Stimulated activated CD8-positive, alpha-beta memory T cell treated with anti-CD3 and anti-CD28 coated beads, Interleukin-2, amount 100 ng/mL, for 1 hour (primary cell): ENCODE results near the gene GH1.
"Not testable (repeated sequence)": the region's sequence is repeated elsewhere in the genome, so short reads cannot be mapped to it uniquely, and the experiment has no call there.

Source experiments
- DNase-seq, 2 donors: peaks; one replicate each; pipeline ENCODE4 v3.0.0-alpha.2; 2020; ENCODE audit warnings: low read depth in 2 of 2

Gene GH1

GRCh38 chr17:63926164-63926563 is 7.5 kb upstream of the GH1 start:
- DNase-seq: no peak

- DNase-seq: no peak
Observed at GRCh38 chr17:63925615-63926014, 7.0 kb upstream of the GH1 start.

- not testable (repeated sequence) for DNase-seq
Observed at GRCh38 chr17:63922402-63922801, 3.8 kb upstream of the GH1 start.

GRCh38 chr17:63920779-63921178 is 2.1 kb upstream of the GH1 start:
- not testable (repeated sequence) for DNase-seq

GRCh38 chr17:63920050-63920449 is 1.4 kb upstream of the GH1 start:
- not testable (repeated sequence) for DNase-seq

GRCh38 chr17:63919311-63919723 is 678 bp upstream of the GH1 start:
- DNase-seq: peak; percentile 38 to 45

- no peak for DNase-seq
Observed at GRCh38 chr17:63918305-63918704, 334 bp downstream of the GH1 start.

DNA sequence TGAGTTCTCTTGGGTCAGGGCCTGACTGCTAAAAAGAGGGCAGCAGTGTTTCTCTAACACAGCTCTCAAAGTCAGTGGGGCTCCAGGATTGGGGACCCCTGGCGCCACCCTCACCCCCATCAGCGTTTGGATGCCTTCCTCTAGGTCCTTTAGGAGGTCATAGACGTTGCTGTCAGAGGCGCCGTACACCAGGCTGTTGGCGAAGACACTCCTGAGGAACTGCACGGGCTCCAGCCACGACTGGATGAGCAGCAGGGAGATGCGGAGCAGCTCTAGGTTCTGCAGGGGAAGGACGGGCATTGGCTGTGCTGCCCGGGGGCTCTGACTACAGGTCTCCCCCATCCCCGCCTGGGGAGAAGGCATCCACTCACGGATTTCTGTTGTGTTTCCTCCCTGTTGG is 993 bp downstream of the GH1 start:
- no peak for DNase-seq

GRCh38 chr17:63917206-63917605 is 1.4 kb downstream of the GH1 start:
- DNase-seq: not testable (repeated sequence)

DNA sequence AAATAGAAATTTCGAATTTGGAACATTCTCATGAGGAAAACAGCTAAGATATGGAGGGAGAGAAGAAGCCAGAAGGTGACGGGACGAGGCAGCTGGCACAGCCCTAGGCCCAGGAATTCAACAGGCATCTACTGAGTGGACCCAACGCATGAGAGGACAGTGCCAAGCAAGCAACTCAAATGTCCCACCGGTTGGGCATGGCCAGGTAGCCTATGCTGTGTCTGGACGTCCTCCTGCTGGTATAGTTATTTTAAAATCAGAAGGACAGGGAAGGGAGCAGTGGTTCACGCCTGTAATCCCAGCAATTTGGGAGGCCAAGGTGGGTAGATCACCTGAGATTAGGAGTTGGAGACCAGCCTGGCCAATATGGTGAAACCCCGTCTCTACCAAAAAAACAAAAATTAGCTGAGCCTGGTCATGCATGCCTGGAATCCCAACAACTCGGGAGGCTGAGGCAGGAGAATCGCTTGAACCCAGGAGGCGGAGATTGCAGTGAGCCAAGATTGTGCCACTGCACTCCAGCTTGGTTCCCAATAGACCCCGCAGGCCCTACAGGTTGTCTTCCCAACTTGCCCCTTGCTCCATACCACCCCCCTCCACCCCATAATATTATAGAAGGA is 2.0 kb downstream of the GH1 start:
- no peak for DNase-seq

- not testable (repeated sequence) for DNase-seq
Observed at GRCh38 chr17:63915753-63916152, 2.9 kb downstream of the GH1 start.

GRCh38 chr17:63914471-63914870 is 4.2 kb downstream of the GH1 start:
- DNase-seq: no peak

DNA sequence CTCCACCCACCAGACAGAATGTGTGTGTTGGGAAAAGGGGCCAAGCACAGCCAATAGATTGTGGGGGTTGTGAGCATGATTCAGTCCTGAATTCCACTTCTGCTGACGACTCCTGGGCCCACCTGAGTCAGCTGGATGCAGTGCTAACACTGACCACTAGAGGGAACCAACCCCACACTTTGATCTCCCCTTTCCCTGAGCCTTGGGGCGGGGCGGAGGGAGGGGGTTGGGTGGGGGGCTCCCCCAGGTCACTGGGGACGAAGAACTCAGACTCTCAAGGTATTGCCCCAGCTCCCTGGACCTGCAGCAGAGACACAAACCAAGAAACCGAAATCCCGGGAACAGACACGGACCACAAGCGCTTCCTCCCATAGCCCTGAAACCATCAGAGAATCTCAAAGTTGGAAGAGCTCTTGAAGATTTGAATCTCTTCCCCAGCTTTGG is 7.0 kb downstream of the GH1 start:
- DNase-seq: peak; percentile 36 to 51

DNA sequence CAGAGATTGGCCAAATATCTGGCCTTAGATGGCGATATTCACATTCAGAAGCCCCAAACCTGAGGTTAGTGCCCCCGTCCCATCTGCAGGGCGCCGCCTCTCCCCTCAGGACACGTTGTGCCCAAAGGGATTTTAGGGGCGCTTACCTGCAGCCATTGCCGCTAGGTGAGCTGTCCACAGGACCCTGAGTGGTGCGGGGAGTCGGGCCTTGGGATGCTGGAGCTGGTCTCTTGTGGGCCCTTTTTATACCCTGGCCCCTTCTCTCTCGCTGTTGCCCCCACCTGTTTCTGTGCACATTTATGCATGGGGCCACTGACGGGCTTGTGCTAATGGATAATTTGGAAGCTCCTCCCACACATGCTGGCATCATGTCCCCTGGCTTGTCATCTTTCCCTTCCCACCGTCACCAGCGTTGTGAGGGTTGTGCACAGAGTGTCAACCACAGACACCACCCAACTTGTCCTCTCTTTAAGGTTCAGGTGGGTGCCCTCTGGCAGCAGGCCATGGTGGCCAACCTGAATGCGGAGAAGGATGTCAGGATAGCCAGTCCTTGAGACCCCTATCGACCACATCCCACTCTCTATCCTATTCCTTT is 7.5 kb downstream of the GH1 start, which contains the start of gene CSHL1:
CSHL1 (minus strand) TSS at position 218 of the 595 bp plus-strand sequence; CDS start at position 156, 62 bp downstream.
- no peak for DNase-seq

- no peak for DNase-seq
Observed at GRCh38 chr17:63910096-63910495, 8.5 kb downstream of the GH1 start.

DNA sequence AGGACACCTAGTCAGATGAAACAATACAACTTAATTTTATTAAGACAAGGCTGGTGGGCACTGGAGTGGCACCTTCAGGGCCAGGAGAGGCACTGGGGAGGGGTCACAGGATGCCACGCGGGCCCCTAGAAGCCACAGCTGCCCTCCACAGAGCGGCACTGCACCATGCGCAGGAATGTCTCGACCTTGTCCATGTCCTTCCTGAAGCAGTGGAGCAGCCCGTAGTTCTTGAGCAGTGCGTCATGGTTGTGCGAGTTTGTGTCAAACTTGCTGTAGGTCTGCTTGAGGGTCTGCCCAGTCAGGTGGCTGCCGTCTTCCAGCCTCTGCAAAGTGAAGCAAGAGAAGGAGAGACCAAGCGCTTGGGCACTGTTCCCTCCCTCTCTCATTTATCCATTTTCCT is 9.1 kb downstream of the GH1 start:
- DNase-seq: not testable (repeated sequence)

DNA sequence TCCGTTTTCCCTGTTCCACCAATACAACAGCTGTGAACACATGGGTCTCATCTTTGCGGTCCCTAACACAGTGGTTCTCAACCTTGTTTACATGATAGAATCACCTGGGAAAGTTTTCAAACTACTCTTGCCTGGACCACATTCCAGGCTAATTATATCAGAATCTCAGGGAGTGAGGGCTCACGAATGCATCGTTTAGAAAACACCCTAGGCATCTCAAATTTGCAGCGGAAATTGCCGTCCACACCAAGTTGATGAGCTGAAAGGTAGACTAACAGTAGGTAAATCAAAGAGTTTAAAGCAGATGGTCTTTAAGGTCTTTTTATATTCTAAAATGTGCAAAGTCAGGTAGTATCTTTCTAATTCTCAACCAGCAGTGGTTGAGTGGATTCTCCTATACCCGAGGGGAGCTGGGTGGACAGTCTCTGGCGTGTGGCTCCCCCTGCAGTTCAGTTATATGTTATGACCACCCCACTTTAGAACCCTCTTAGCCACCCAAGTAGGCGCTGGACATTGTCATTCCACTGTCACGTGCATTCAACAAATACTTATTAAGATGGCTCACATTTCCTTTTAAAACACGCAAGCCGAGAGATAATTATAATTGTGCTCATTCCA is 11.4 kb downstream of the GH1 start:
- not testable (repeated sequence) for DNase-seq

DNA sequence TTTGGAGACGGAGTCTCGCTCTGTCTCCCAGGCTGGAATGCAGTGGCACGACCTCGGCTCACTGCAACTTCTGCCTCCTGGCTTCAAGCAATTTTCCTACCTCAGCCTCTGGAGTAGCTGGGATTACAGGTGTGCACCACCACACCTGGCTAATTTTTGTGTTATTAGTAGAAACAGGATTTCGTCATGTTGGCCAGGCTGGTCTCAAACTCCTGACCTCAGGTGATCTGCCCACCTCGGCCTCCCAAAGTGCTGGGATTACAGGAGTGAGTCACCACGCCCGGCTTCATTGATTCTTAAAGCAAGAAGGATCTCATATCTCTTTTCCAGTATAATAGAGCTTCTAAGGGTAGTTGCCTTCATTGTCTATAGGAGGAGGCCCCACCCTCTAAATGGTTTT is 13.8 kb downstream of the GH1 start:
- not testable (repeated sequence) for DNase-seq

- not testable (repeated sequence) for DNase-seq
Observed at GRCh38 chr17:63903787-63904201, 14.8 kb downstream of the GH1 start.

DNA sequence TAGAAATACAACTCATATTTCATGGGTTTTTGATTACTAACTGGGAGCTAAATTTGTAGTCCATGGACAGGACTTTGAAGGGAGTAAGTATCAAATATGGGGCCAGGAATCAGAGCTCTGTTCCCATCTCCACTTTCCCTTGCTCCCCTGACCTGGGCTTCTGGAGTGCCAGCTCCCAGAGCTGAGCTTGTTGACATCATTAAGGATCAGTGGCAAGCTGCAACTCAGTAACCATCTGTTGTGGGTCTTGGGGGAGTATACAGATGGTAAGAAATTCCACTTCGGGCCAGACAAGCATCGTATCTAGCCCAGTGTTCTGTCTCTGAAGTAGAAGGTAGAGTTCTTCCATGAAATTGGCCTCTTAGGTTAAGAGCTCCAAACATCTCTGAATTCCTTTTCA is 16.7 kb downstream of the GH1 start:
- not testable (repeated sequence) for DNase-seq

GRCh38 chr17:63898899-63899798 is 19.5 kb downstream of the GH1 start:
- not testable (repeated sequence) for DNase-seq
